Gastrocnemius medialis (tissue), 4 donors: ENCODE data around the gene ALK.

ENCODE experiments used
- POLR2A ChIP-seq, 2 donors: fragments of 450-650 bp; IDR thresholded peaks; one replicate each; pipeline ENCODE4 v1.6.1; 2017; ENCODE audit warnings: antibody characterized with exemption in 2 of 2, mild to moderate bottlenecking in 2 of 2, moderate library complexity in 2 of 2
- TF ChIP-seq, protein P1 (sequence below), 5 experiments: fragments of 450-650 bp in 3 of 5; fragments of 200-600 bp in 2 of 5; sonication (generic) in 2 of 5; IDR thresholded peaks in 4 of 5; conservative IDR thresholded peaks in 1 of 5; 1 replicate in 4 of 5; 2 replicates in 1 of 5; pipeline ENCODE4 v1.5.1; 2016 to 2019; ENCODE audit warnings: antibody characterized with exemption in 5 of 5, mild to moderate bottlenecking in 3 of 5, moderate library complexity in 3 of 5

DNA sequence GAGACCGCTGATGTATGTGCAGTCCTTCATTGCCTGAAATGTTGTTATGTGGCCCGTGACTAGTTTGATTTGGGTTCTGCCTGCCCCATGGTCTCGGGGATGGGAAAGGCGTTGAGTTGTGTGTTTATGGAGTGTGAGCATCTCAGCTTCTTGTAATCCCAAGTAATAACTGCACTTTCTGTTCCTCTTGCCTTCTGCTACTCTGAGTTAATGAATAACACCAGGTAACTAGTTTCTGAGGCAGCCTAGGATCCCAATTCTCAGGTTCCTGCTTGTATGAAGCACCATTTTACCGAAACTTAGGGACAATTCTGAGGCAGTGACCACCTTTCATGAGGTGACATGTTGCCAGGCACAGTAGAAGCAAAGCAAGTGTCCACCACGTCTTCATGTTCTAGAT lies 170.0 kb downstream of the ALK start:
- TF ChIP-seq, protein P1, sequence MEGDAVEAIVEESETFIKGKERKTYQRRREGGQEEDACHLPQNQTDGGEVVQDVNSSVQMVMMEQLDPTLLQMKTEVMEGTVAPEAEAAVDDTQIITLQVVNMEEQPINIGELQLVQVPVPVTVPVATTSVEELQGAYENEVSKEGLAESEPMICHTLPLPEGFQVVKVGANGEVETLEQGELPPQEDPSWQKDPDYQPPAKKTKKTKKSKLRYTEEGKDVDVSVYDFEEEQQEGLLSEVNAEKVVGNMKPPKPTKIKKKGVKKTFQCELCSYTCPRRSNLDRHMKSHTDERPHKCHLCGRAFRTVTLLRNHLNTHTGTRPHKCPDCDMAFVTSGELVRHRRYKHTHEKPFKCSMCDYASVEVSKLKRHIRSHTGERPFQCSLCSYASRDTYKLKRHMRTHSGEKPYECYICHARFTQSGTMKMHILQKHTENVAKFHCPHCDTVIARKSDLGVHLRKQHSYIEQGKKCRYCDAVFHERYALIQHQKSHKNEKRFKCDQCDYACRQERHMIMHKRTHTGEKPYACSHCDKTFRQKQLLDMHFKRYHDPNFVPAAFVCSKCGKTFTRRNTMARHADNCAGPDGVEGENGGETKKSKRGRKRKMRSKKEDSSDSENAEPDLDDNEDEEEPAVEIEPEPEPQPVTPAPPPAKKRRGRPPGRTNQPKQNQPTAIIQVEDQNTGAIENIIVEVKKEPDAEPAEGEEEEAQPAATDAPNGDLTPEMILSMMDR (IDR thresholded peaks at IDR 0.05 in 4 of 5, conservative IDR thresholded peaks at IDR 0.05 in 1 of 5), result no peak
- TF ChIP-seq POLR2A (IDR thresholded peaks at IDR 0.05), result no peak
